Activated CD4-positive, CD25-positive, alpha-beta regulatory T cell (primary cell): ENCODE data around the gene ZNF738.

Experiments
- DNase-seq, 4 experiments: peaks; one replicate each; lab custom pipeline; 2025; lab: John Stamatoyannopoulos, UW

Gene ZNF738

DNA sequence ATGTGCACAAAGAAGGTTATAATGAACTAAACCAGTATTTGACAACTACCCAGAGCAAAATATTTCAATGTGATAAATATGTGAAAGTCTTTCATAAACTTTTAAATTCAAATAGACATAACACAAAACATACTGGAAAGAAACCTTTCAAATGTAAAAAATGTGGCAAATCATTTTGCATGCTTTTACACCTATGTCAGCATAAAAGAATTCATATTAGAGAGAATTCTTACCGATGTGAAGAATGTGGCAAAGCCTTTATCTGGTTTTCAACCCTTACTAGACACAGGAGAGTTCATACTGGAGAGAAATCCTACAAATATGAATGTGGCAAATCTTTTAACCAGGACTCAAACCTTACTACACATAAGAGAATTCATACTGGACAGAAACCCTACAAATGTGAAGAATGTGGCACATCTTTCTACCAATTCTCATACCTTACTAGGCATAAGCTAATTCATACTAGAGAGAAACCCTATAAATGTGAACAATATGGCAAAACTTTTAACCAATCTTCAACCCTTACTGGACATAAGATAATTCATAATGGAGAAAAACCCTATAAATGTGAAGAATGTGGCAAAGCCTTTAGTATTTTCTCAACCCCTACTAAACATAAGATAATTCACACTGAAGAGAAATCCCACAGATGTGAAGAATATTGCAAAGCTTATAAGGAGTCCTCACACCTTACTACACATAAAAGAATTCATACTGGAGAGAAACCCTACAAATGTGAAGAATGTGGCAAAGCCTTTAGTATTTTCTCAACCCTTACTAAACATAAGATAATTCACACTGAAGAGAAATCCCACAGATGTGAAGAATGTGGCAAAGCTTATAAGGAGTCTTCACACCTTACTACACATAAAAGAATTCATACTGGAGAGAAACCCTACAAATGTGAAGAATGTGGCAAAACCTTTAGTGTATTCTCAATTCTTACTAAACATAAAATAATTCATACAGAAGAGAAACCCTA is 64.5 kb downstream of the ZNF738 start:
- DNase-seq, result no peak
